ENCODE measurements around the gene SLC1A5. TPM values are rescaled to one million over a fixed set of nuclear protein-coding genes. Genes with fewer than 3 reads are reported as not detected.

Gene SLC1A5
- total and polyA plus RNA-seq, 2 experiments from 2014 or later, result 103 to 272 TPM

DNA sequence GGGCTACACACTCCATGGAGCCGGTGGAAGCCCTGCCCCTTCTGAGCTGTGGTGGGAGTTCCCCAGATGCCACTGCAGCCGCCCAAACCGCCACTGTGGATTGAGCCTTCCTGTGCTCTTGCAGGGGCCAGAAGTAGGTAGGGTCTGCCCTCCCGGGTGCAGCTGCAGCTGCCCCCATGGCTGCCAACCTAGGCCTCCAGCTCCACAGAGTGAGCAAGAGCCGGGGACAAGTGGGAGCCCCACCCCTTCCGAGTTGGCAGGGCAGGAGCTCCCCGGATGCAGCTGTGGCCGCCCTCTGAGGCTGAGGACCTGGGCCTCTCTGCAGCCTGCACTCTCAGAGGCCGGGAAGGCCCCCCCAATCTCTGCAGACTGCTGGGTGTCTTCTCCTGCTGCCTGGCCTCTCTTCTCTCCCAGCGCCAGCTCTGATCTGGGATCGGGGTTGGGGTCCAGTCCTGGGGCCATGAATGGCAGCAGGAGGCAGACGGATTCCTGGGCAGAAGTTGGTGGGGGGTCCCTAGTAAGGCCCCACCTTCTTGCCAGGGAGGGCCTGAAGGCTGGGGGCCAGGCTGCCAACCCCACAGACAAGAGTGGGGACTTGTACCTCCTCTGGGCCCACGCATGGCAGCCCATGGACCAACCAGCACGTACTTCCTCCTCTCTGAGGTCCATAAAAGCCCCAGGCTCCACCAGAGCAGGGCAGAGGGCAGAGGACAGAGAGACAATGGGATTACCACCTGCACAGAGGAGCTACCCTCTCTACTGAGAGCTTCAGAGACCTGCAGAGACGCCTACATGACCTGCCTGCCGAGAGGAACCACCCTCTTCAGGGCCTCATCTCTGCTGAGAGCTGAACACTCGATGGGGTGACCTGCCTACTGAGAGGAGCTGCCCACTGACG, 33.4 kb upstream of the SLC1A5 start (continued):
- TF ChIP-seq, protein P1, sequence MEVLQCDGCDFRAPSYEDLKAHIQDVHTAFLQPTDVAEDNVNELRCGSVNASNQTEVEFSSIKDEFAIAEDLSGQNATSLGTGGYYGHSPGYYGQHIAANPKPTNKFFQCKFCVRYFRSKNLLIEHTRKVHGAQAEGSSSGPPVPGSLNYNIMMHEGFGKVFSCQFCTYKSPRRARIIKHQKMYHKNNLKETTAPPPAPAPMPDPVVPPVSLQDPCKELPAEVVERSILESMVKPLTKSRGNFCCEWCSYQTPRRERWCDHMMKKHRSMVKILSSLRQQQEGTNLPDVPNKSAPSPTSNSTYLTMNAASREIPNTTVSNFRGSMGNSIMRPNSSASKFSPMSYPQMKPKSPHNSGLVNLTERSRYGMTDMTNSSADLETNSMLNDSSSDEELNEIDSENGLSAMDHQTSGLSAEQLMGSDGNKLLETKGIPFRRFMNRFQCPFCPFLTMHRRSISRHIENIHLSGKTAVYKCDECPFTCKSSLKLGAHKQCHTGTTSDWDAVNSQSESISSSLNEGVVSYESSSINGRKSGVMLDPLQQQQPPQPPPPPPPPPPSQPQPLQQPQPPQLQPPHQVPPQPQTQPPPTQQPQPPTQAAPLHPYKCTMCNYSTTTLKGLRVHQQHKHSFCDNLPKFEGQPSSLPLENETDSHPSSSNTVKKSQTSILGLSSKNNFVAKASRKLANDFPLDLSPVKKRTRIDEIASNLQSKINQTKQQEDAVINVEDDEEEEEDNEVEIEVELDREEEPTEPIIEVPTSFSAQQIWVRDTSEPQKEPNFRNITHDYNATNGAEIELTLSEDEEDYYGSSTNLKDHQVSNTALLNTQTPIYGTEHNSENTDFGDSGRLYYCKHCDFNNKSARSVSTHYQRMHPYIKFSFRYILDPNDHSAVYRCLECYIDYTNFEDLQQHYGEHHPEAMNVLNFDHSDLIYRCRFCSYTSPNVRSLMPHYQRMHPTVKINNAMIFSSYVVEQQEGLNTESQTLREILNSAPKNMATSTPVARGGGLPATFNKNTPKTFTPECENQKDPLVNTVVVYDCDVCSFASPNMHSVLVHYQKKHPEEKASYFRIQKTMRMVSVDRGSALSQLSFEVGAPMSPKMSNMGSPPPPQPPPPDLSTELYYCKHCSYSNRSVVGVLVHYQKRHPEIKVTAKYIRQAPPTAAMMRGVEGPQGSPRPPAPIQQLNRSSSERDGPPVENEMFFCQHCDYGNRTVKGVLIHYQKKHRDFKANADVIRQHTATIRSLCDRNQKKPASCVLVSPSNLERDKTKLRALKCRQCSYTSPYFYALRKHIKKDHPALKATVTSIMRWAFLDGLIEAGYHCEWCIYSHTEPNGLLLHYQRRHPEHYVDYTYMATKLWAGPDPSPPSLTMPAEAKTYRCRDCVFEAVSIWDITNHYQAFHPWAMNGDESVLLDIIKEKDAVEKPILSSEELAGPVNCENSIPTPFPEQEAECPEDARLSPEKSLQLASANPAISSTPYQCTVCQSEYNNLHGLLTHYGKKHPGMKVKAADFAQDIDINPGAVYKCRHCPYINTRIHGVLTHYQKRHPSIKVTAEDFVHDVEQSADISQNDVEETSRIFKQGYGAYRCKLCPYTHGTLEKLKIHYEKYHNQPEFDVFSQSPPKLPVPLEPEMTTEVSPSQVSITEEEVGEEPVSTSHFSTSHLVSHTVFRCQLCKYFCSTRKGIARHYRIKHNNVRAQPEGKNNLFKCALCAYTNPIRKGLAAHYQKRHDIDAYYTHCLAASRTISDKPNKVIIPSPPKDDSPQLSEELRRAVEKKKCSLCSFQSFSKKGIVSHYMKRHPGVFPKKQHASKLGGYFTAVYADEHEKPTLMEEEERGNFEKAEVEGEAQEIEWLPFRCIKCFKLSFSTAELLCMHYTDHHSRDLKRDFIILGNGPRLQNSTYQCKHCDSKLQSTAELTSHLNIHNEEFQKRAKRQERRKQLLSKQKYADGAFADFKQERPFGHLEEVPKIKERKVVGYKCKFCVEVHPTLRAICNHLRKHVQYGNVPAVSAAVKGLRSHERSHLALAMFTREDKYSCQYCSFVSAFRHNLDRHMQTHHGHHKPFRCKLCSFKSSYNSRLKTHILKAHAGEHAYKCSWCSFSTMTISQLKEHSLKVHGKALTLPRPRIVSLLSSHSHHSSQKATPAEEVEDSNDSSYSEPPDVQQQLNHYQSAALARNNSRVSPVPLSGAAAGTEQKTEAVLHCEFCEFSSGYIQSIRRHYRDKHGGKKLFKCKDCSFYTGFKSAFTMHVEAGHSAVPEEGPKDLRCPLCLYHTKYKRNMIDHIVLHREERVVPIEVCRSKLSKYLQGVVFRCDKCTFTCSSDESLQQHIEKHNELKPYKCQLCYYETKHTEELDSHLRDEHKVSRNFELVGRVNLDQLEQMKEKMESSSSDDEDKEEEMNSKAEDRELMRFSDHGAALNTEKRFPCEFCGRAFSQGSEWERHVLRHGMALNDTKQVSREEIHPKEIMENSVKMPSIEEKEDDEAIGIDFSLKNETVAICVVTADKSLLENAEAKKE (CRISPR knock-in tag; IDR thresholded peaks at IDR 0.05), result no peak
- TF ChIP-seq EZH2 (IDR thresholded peaks at IDR 0.05; ENCODE audit: low read depth, unreplicated experiment) (no peak), EZH2phosphoT487 (IDR thresholded peaks at IDR 0.05; ENCODE audit: unreplicated experiment) (no peak), NANOG (IDR thresholded peaks at IDR 0.05; ENCODE audit: borderline replicate concordance) (no peak), POLR2AphosphoS5 (IDR thresholded peaks at IDR 0.05; ENCODE audit: low read depth) (no peak), JUNB (IDR thresholded peaks at IDR 0.05; ENCODE audit: unreplicated experiment) (no peak)

DNA sequence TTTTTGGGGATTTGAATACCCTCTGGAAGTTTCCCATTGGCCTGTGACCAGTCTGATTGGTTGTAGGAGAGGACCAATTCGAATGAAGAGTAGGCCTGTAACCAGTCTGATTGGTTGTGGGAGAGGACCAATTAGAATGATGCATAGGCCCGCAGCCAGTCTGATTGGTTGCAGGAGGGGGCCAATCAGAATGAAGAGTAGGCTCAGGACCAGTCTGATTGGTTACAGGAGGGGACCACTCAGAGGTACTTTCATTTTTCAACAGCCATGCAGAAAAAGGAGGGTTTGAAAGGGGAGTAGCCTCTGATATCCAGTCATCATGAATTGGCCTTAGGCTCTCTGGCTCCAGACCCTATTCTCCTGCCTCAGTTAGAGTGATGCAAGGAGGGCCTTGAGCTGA, 30.4 kb upstream of the SLC1A5 start:
- H3K27me3 Mint-ChIP-seq (ENCODE audit: insufficient read depth, low read depth, poor library complexity), result peaks cover 3% of the 10 kb centered on the region
- H3K4me3 Mint-ChIP-seq, result no peak overlapping the region
- no peak overlapping the region for H3K27ac Mint-ChIP-seq
- ATAC-seq (peak; percentile 81), DNase-seq (ENCODE audit: low spot score) (peak; percentile 69)
- H3K36me3 Mint-ChIP-seq (ENCODE audit: low read depth), result no peaks in the 10 kb centered on the region
- Histone ChIP-seq H3K9me2 (ENCODE audit: insufficient read depth) (no peaks in the 10 kb centered on the region), H3F3A (replicated peaks; ENCODE audit: low read depth) (no peaks in the 10 kb centered on the region), H4K20me1 (replicated peaks; ENCODE audit: insufficient read depth) (no peaks in the 10 kb centered on the region), H3K79me2 (replicated peaks; ENCODE audit: insufficient read depth) (no peaks in the 10 kb centered on the region), H3K27me3 (ENCODE audit: insufficient read depth) (no peaks in the 10 kb centered on the region), H2AFZ (no peak overlapping the region), H3K27ac (ENCODE audit: low read depth) (no peak overlapping the region), H3K4me1 (ENCODE audit: insufficient read depth) (no peaks in the 10 kb centered on the region; the same call in 1 of the 2 replicates), H3K36me3 (ENCODE audit: insufficient read depth) (no peaks in the 10 kb centered on the region), H3K4me3 (no peak overlapping the region), H3K4me2 (no peak overlapping the region)
- H3K4me1 Mint-ChIP-seq, result peaks cover 8% of the 10 kb centered on the region
- no peaks in the 10 kb centered on the region; the same call in 2 of the 3 replicates for H3K9me3 Mint-ChIP-seq
- TF ChIP-seq ZNF114 (CRISPR knock-in tag; IDR thresholded peaks at IDR 0.05), result no peak
- TF ChIP-seq POLR2AphosphoS5 (IDR thresholded peaks at IDR 0.05; ENCODE audit: low read depth), result no peak
- TF ChIP-seq, protein P2, sequence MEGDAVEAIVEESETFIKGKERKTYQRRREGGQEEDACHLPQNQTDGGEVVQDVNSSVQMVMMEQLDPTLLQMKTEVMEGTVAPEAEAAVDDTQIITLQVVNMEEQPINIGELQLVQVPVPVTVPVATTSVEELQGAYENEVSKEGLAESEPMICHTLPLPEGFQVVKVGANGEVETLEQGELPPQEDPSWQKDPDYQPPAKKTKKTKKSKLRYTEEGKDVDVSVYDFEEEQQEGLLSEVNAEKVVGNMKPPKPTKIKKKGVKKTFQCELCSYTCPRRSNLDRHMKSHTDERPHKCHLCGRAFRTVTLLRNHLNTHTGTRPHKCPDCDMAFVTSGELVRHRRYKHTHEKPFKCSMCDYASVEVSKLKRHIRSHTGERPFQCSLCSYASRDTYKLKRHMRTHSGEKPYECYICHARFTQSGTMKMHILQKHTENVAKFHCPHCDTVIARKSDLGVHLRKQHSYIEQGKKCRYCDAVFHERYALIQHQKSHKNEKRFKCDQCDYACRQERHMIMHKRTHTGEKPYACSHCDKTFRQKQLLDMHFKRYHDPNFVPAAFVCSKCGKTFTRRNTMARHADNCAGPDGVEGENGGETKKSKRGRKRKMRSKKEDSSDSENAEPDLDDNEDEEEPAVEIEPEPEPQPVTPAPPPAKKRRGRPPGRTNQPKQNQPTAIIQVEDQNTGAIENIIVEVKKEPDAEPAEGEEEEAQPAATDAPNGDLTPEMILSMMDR (conservative IDR thresholded peaks at IDR 0.05; ENCODE audit: low read depth in 2 of 2), result no peak
- no peak for TF ChIP-seq ZNF331 (CRISPR knock-in tag; IDR thresholded peaks at IDR 0.05; ENCODE audit: low read depth)
- no peak for TF ChIP-seq CREB1 (CRISPR knock-in tag; IDR thresholded peaks at IDR 0.05; ENCODE audit: low read depth)
- no peak for TF ChIP-seq EZH2phosphoT487 (IDR thresholded peaks at IDR 0.05; ENCODE audit: unreplicated experiment)
- TF ChIP-seq, protein P3, sequence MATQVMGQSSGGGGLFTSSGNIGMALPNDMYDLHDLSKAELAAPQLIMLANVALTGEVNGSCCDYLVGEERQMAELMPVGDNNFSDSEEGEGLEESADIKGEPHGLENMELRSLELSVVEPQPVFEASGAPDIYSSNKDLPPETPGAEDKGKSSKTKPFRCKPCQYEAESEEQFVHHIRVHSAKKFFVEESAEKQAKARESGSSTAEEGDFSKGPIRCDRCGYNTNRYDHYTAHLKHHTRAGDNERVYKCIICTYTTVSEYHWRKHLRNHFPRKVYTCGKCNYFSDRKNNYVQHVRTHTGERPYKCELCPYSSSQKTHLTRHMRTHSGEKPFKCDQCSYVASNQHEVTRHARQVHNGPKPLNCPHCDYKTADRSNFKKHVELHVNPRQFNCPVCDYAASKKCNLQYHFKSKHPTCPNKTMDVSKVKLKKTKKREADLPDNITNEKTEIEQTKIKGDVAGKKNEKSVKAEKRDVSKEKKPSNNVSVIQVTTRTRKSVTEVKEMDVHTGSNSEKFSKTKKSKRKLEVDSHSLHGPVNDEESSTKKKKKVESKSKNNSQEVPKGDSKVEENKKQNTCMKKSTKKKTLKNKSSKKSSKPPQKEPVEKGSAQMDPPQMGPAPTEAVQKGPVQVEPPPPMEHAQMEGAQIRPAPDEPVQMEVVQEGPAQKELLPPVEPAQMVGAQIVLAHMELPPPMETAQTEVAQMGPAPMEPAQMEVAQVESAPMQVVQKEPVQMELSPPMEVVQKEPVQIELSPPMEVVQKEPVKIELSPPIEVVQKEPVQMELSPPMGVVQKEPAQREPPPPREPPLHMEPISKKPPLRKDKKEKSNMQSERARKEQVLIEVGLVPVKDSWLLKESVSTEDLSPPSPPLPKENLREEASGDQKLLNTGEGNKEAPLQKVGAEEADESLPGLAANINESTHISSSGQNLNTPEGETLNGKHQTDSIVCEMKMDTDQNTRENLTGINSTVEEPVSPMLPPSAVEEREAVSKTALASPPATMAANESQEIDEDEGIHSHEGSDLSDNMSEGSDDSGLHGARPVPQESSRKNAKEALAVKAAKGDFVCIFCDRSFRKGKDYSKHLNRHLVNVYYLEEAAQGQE (IDR thresholded peaks at IDR 0.05; ENCODE audit: unreplicated experiment), result no peak
- TF ChIP-seq EZH2 (IDR thresholded peaks at IDR 0.05; ENCODE audit: low read depth, unreplicated experiment), result no peak
